ENCODE measurements around the gene SLC7A14. TPM values are rescaled to one million over a fixed set of nuclear protein-coding genes. Genes with fewer than 3 reads are reported as not detected.

SLC7A14 gene
- total RNA-seq, 1 donor from 2014 or later = not detected

DNA sequence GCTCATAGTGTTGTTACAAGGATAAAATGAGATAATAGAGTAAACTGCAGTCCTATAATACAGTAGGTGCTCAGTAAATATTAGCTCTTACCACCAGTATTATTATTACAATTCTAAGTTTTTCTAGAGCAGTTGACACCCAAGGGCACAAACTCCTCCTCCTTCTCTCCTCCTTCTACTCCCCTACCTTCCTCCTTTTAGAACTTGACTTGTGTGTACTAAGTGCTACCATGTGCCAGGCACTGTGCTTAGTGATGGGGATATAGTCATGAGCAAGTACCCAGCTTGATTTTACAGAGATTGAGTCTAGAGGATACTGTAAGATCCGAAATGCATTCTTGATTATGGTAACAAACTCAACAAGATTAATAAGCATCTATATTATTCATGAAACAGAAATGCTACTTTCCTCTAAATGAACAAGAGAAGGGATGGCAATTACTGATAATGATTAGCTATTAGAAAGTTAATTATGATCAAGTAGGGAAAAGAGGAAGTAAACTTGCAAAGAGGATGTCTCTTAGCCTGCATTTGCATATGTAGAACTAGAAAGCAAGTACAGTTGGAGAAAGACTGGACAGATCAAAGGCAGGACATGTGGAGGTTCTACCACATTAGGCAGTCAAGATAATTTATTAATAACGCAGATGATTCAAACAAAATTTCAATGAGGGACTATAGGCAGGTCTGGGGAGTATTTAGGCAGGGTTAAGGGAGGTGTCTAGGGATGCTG, 94.9 kb downstream of the SLC7A14 start:
- H3K27me3 Mint-ChIP-seq (ENCODE audit: insufficient read depth, low read depth) = peaks cover 1% of the 10 kb centered on the region
- H3K9me3 ChIP-seq (ENCODE audit: low read depth) = no peaks in the 10 kb centered on the region
- no peak overlapping the region for H3K4me3 Mint-ChIP-seq
- peaks cover 7% of the 10 kb centered on the region for H3K9me3 Mint-ChIP-seq
- H3F3A ChIP-seq (ENCODE audit: low read depth) = no peaks in the 10 kb centered on the region
- peaks cover 11% of the 10 kb centered on the region for H3K4me1 Mint-ChIP-seq
- H3K9ac ChIP-seq = no peak overlapping the region
- TF ChIP-seq EZH2phosphoT487 (IDR thresholded peaks at IDR 0.05) = no peak
- no peak for TF ChIP-seq EZH2 (IDR thresholded peaks at IDR 0.05)
- TF ChIP-seq, protein P1, sequence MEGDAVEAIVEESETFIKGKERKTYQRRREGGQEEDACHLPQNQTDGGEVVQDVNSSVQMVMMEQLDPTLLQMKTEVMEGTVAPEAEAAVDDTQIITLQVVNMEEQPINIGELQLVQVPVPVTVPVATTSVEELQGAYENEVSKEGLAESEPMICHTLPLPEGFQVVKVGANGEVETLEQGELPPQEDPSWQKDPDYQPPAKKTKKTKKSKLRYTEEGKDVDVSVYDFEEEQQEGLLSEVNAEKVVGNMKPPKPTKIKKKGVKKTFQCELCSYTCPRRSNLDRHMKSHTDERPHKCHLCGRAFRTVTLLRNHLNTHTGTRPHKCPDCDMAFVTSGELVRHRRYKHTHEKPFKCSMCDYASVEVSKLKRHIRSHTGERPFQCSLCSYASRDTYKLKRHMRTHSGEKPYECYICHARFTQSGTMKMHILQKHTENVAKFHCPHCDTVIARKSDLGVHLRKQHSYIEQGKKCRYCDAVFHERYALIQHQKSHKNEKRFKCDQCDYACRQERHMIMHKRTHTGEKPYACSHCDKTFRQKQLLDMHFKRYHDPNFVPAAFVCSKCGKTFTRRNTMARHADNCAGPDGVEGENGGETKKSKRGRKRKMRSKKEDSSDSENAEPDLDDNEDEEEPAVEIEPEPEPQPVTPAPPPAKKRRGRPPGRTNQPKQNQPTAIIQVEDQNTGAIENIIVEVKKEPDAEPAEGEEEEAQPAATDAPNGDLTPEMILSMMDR (IDR thresholded peaks at IDR 0.05) = no peak
- H4K20me1 ChIP-seq (ENCODE audit: low read depth) = no peaks in the 10 kb centered on the region
- no peak overlapping the region for H3K27ac ChIP-seq
- H3K79me2 ChIP-seq (ENCODE audit: low read depth) = no peaks in the 10 kb centered on the region
- H3K4me3 ChIP-seq = no peak overlapping the region
- no peak overlapping the region for H3K4me2 ChIP-seq
- no peaks in the 10 kb centered on the region for H3K27me3 ChIP-seq
- peaks cover 2% of the 10 kb centered on the region for H3K36me3 Mint-ChIP-seq
- no peak for DNase-seq (ENCODE audit: low spot score)
- H3K4me1 ChIP-seq = peaks cover 4% of the 10 kb centered on the region
- no peak overlapping the region for H2AFZ ChIP-seq (replicated peaks)
- no peak overlapping the region for H3K27ac Mint-ChIP-seq
- H3K36me3 ChIP-seq = no peaks in the 10 kb centered on the region

GRCh38 chr3:170488802-170489201, 97.1 kb downstream of the SLC7A14 start:
- Histone ChIP-seq H3K9me3 (ENCODE audit: low read depth) (no peaks in the 10 kb centered on the region), H4K20me1 (ENCODE audit: low read depth) (no peaks in the 10 kb centered on the region), H3K9ac (no peak overlapping the region), H2AFZ (replicated peaks) (no peak overlapping the region), H3K4me2 (no peak overlapping the region), H3F3A (ENCODE audit: low read depth) (no peaks in the 10 kb centered on the region), H3K36me3 (no peaks in the 10 kb centered on the region), H3K4me1 (peaks cover 4% of the 10 kb centered on the region), H3K27me3 (no peaks in the 10 kb centered on the region), H3K79me2 (ENCODE audit: low read depth) (no peaks in the 10 kb centered on the region), H3K27ac (no peak overlapping the region), H3K4me3 (no peak overlapping the region)
- Mint-ChIP-seq H3K27me3 (ENCODE audit: insufficient read depth, low read depth) (peaks cover 6% of the 10 kb centered on the region), H3K27ac (no peak overlapping the region), H3K36me3 (no peaks in the 10 kb centered on the region), H3K9me3 (peaks cover 3% of the 10 kb centered on the region), H3K4me1 (peaks cover 12% of the 10 kb centered on the region), H3K4me3 (no peak overlapping the region)
- TF ChIP-seq EZH2 (IDR thresholded peaks at IDR 0.05) (no peak), EZH2phosphoT487 (IDR thresholded peaks at IDR 0.05) (no peak)
- TF ChIP-seq, protein P1 (IDR thresholded peaks at IDR 0.05) = no peak
- no peak for DNase-seq (ENCODE audit: low spot score)

- H3K27ac ChIP-seq = no peak overlapping the region
- no peak overlapping the region for H3K9ac ChIP-seq
- H3F3A ChIP-seq (ENCODE audit: low read depth) = no peaks in the 10 kb centered on the region
These were observed 98.8 kb downstream of the SLC7A14 start for GRCh38 chr3:170487031-170487430.

More at GRCh38 chr3:170487031-170487430, 98.8 kb downstream of the SLC7A14 start:
- Histone ChIP-seq H3K4me2 (no peak overlapping the region), H3K4me3 (no peak overlapping the region), H3K4me1 (peaks cover 4% of the 10 kb centered on the region), H2AFZ (replicated peaks) (no peak overlapping the region), H3K79me2 (ENCODE audit: low read depth) (no peaks in the 10 kb centered on the region), H3K36me3 (no peaks in the 10 kb centered on the region), H3K27me3 (no peaks in the 10 kb centered on the region), H3K9me3 (ENCODE audit: low read depth) (no peaks in the 10 kb centered on the region), H4K20me1 (ENCODE audit: low read depth) (no peaks in the 10 kb centered on the region)
- TF ChIP-seq EZH2 (IDR thresholded peaks at IDR 0.05) (no peak), EZH2phosphoT487 (IDR thresholded peaks at IDR 0.05) (no peak)
- TF ChIP-seq, protein P1 (IDR thresholded peaks at IDR 0.05) = no peak
- Mint-ChIP-seq H3K27ac (no peak overlapping the region), H3K36me3 (no peaks in the 10 kb centered on the region), H3K4me3 (no peak overlapping the region), H3K27me3 (ENCODE audit: insufficient read depth, low read depth) (peaks cover 8% of the 10 kb centered on the region), H3K9me3 (peaks cover 4% of the 10 kb centered on the region), H3K4me1 (peaks cover 14% of the 10 kb centered on the region)
- no peak for DNase-seq (ENCODE audit: low spot score)

Data from neural progenitor cell (in vitro differentiated cells).